Mesenteric fat pad (tissue), 1 donor: Measurements from ENCODE around the gene AP1B1. TPM values are rescaled to one million over a fixed set of nuclear protein-coding genes. Genes with fewer than 3 reads are reported as not detected.

ENCODE experiments used
- DNase-seq: peaks from one replicate; pipeline ENCODE4 v3.0.0-alpha.2; 2020; ENCODE audit warnings: low spot score
- total RNA-seq: library from RNA; stranded (reverse); fragmentation: NEBNext Ultra II Directional; extraction: Animal tissue kit (Norgen Biotek cat#: 25700); gene quantifications from one replicate; pipeline ENCODE4 v1.2.1, GENCODE V29; 2021
- donor health status: DM: yes; HTN: yes; CAD: no.

Gene AP1B1
- total RNA-seq, 1 donor from 2014 or later = 89.3 TPM

DNA sequence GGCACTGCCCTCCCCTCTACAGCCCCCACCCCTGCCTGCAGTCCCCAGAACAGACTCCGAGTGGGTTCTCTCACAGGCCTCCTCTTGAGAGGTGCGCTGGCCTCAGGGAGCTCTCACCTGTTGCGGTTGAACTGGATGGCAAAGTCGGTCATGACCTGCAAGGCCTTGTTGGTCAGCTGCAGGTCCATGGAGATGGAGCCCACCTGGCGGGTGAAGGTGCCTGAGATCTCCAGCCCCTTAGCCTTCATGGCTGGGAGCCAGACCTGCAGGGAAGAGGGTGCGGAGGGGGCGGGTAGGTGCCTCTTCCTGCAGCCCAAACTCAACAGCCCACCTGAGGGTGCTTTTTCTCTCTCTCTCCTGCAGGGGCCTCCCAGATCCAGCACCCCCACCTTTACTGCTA is 54.2 kb downstream of the AP1B1 start:
- DNase-seq = no peak

DNA sequence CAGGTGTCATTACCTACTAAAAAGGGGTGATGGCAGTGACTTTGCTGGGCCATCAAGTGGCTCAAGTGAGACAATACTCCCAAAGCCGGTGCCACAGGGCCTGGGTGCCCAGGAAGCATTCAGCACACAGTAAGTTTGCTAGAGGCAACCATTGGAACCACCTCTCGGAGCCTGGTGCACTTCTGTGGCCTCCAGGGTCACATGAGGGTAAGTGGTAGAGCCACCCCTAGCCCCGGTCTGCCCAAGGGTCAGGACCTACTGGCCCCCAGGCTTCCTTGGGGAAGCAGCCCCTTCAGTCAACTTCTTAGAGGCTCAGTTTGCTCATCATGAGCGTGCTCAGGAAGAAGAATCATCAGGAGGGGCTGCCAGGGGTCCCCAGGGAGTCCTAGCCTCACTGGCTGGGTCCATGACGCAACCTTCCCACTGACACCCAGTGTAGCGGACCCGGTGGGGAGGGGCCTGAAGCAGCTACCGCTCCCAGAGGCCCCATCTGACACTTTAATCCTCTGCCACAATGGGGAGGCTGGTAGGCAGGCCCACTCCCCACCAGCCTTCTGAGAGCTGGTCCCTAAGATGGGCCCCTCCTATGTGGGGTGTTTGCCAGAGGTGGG is 55.4 kb downstream of the AP1B1 start:
- no peak for DNase-seq

DNA sequence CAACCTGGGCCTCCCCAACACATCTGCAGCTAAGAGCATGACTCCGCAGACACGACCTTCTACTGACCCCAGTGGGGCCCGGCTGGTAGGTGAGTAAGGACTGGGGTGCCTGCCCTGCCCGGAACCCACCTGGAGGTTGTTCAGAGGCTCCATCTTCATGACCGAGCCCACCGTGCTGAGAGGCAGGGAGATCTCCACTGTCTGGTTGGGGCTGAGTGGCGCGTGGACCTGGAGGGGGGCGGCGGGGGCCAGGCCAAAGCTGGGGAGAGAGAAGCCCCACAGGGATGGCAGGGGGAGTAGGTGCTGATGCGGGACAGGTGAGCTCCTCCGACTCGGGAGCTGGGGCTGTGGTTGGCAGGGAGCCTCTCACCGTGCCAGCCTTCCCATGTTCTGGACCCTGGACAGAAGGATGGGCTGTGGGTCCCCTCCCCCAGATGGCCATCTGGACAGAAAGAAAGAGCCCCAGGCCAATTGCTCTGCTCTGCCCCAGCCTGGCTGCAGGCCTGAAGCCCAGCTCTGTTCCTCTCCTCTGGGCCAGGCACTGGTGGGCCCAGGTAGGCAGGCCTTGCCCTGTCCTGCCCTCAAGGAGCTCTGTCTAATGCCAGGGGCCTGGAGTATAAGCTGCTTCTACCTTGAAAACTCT is 56.6 kb downstream of the AP1B1 start:
- no peak for DNase-seq

DNA sequence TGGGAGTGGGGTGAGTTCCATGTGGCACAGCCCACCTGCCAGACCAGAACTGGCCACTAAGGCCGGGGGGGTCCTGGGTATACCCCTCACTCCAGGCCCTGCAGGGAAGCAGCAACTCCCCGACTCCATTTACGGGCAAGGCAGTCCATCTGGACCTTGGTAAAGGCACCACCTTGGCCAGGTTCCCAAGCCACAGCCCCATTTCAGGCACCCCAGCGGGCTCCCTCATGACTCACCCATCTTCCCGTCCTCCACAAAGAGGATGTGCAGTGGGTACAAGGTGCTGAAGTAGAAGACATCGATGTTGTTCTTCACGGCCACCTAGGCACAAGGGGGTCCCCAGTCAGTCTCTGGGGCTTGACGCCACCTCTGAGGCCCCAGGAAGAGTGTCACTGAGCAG is 57.2 kb downstream of the AP1B1 start:
- DNase-seq = no peak

DNA sequence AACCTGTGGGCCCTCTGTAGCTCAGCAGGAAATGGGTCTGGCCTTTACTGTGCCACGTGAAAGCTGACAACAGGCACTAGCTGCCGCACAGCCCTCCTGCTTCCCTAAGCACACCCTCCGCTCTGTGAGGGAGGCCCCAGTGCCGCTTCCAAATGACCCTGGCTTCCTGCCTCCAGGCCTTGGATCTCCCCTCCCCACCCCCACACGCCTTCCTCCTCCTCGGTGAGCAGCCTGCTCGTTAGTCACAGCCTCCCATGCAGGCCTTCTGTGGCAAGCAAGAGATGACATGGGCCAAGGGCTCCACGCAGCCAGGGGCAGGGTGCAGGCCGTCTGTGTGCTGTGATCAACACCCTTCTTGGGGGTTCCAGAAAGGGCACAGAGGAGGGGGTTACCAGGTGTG is 57.6 kb downstream of the AP1B1 start:
- no peak for DNase-seq

DNA sequence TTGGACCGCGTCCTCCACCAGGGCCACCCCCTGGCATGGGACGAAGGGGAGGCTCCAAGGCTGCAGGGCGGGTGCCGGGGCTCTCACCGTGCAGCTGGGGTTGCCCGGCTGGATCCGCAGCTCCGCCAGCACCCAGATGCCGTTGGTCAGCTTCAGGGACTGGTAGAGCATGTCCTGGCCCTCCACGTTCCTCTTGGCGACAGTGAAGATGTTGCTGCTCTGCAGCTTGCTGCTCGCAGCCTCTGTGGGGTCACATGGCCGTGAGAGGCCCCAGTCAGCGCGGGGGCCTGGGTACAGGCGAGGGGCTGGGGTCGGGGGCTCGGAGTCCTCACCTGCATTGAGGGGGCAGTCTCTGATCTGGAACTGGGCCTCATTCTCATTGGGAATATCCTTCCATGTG is 58.1 kb downstream of the AP1B1 start:
- no peak for DNase-seq

DNA sequence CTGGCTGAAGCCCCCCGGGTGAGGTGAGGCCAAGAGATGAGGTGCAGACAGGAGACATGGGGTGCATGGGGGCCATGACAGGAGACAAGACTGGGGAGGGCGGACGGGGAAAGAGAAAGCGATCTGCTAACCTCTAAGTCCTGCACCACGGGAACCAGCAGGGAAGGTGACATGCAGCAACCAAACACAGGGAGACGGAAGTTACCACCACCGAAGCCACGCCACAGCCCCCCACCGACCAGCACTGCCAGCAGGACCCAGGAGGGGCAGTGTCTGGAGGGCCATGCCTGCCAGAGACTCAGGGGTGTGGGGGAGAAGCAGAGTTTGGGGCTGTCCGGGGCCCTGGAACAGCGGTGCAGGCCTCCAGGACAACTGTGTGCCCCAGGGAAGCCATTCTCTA is 58.8 kb downstream of the AP1B1 start:
- no peak for DNase-seq

DNA sequence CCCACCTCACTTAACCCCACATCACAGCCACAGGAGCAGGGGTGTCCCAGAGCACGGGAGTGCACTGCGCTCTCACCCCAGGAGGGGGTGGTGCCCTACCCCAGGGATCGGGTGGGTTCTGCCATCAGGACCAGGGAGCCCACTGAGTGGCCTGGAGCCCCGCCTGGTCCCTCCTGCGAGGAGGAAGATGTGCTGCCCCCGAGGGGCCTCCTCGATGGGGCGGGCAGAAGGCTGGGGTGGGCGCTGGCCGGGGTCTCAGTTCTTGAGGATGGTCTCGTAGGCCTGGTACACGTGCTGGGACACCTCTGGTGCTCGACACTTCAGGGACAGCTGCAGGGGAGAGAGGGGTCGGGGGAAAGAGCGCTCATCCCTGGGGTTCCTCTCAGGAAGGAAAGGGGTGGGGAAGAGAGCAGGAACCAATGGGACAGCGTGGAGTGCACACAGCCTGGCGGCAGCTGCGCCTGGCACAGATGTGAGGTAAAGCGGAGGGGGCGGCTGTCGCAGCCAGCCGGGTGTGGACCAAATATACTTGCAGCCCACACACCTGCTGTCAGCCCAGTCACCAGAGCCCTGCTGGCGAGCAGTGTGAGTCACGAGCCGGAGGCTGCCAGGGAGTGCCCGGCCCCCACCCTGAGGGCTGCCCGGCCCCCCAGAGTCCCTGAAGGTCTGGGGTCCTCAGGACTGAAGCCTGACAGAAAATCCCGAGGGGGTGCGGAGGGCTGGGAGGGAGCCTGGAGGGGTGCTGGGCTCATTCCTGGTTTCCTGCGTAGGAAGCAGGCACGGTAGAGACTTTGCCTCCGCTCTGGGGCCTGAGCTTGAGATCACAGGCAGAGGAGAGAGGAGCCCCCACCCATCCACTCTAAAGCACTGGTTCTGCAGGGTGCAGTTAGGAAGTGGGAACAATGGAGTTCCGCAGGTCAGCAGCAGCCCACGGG is 59.5 kb downstream of the AP1B1 start:
- no peak for DNase-seq

DNA sequence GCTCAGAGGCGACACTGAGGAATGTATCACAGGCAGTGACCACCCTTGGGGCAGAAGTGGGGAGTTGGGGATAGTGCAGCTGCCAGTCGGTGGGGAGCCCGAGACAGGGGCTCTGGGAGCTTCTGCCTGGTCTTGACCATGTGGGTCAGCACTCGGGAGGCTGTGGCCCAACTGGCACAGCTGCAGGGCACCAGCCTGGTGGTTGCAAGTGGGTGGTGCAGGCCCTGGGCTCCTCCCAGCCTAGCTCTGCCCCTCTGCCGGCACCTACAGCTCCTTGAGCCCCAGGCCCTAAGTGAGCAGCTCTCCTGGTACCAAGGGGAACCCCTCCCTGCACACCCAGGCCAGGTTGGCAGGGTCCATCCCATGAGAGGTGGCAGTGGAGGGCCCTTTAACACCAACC is 60.3 kb downstream of the AP1B1 start:
- DNase-seq = no peak

DNA sequence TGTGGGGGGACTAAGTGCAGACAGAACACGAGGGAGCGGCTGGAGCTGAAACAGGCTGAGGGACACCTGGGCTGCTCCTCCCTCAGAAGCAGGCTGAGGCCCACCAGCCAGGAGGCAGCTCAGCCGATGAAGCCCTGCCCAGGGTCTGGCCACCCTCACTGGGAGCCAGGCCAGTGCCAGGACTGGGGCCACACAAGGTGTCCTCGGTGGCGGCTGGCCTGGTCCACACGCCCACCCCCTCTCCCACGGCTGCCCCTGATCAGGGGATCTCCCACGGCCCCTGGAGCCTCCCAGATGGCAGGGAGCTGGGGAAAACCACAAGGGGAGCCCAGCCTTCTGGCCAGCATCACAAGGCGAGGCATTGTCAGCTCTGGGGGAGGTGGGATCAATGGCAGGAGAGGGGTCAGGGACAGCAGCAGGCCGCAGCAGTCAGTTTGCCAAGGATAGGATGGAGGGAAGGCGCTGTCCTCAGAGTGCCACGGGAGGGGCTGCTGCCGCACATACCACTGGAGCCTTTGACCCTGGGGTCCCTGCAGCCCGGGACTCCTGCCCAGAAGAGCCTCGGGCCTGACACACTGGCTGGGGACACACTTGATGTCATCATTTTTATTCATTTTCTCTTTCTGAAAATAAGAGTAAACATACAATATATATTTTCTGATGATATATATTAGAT is 61.1 kb downstream of the AP1B1 start:
- no peak for DNase-seq

DNA sequence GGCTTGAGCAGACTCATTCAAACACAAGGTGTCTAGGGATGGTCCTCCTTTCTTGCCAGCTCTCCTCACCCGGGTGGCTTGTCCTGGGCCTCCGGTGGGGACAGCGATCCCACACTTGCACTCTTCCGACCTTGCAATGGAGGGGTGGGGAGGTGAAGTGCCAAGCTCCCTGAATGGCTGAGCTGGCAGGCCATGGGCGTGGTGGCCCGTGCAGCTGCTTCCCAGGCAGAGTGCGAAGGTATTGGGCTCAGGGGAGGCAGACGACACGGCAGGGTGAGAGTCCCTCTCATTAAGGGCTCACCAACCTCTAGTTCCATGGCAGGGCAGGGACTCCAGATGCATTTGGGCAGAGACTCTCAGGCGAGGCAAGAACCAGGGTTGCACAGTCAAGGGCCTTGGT is 61.9 kb downstream of the AP1B1 start:
- no peak for DNase-seq

DNA sequence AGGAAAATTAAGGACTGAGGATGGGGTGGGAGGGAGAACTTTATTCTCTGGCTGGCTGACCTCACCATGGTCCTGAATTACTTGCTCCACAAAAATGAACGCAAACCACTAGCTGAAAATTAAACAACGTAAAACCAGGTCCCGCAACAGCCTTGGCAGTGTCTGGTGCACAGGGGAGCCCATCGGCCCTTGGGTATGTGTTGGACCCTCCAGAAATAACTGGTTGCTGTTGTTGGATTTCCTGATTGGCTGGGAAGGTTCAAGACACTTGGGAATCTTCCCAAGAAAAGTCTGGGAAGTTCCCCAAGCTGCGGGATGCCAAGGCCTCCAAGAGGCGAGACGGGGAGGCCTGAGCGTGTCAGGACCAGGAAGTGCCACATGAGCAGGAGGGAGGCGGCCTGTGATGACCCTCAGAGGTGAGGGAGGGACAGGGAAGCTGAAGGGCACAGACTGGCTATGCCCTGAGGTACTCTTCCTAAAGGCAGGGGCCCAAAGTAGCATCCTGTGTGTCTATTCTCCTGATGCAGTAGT is 62.5 kb downstream of the AP1B1 start:
- DNase-seq = no peak

DNA sequence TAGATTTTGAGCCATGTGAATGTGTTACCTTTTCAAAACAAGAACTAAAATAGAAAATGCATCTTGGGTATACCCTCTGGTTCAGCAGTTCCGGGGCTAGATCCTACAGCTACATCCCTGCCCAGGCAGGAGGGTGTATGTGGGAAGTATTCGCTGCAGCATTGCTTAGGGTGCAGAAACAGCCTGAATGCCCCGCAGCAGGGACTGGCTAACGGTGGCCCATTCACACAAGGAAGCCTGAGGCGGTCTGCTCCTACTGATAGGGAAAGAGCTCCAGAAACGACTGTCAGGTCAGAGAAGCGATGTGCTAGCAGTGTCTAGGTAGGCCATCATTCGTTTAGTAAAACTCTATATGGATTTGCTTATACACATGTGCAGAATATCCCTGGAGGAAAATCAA is 63.0 kb downstream of the AP1B1 start:
- DNase-seq = no peak

DNA sequence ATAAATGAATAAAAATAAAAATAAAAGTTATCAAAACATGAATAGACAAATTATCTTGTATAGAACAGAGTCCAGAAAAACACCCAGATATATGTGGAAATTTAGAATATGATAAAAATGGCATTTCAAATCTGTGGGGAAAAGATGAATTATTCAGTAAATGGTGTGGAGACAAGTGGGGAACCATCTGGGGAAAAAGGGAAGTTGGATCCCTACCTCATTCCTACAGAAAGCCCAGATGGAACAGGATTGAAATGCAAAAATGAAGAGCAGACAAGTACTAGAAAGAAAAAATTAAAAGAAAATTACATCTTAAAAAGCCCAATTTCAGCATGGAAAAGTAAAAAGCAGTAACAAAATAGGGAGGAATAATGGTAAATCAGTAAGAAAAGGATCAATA is 64.7 kb downstream of the AP1B1 start:
- DNase-seq = no peak

DNA sequence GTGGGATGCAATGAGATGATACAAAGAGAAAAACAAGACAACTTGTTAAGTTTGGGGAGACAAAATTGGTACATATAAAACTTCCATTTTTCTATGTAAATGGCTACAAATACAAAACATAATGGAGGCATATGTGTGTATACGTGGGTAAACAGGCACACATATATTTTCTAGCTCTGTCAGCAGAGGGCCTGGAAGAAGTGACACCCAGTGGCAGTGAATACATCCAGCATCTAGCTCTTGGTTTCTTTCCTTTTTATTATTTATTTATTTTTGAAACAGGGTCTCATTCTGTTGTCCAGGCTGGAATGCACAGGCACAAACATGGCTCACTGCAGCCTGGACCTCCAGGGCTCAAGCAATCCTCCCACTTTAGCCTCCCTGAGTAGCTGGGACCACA is 67.8 kb downstream of the AP1B1 start:
- DNase-seq = no peak

DNA sequence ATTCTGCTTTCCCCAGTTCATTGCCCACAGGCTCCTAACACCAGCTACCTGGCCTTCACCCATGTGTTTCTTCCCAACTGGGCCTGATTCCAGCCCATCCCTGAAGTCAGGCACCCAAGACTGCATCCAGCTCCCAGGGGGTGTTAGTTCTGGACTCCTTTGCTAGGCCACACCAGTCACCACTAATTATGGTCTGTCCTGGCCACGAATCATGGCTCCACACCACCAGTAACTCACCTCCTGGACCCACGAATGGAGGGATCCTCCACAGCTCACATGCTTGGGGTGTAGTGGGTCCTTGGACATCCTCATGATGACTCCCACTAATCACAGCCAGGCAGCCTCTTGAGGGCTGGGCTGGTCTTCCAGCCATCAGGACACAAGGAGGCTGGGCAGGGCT is 69.3 kb downstream of the AP1B1 start:
- DNase-seq = no peak

DNA sequence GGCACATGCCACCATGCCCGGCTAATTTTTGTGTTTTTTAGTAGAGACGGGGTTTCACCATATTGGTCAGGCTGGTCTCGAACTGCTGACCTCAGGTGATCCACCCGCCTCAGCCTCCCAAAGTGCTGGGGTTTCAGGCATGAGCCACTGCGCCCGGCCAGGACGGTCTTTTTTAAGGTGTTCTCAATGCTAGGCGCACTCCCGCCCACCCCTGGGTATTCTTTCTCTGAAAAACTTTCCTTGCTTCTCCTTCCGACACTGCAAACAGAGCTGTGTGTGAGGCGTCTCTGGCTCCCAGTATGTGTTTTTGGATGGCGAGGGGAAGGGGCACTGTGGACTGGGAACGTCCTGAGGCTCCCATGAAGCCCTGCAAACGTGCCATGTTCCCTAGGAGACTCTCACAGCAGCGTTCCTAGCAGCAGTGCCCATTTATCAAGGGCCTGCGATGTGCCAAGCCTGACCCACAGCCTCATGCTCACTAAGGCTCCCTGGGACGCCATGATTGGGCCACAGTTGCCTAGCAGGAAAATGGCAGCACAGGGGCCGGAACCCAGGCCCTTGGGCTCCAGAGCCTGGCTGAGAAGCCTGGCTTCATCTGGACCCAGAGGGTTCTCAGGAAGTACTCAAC is 70.4 kb downstream of the AP1B1 start:
- no peak for DNase-seq

DNA sequence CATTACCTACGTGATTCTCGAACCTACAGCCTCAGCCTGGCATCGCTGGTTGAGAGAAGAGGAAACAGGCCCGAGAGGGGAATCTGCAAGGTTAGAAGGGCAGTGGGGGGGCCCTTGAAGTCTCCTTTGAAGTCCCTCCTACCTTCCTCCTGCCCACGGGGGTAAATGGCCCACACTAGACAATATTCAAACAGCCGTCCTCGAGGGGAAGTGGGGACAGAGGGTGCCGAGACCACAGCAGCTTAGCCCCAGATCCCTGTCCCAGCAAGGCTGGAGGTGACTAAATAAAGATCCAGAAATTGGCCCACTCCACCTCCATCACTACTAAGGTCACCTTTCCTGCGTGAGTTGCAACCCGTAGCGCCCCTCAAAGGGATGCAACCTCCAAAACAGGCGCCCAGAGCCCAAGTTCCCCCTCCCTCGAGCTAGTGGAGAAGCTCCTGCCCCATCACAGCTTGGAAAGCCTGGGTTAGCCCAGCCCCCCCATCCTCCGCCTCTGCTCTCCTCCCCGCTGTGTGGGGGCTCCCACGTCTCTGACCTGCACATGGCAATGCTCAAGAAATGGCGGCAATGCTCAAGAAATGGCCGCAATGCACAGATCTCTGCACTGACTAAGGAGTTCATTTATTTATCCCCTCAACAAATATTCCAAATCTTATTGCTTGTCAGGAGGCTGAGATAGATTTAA is 72.1 kb downstream of the AP1B1 start:
- no peak for DNase-seq

DNA sequence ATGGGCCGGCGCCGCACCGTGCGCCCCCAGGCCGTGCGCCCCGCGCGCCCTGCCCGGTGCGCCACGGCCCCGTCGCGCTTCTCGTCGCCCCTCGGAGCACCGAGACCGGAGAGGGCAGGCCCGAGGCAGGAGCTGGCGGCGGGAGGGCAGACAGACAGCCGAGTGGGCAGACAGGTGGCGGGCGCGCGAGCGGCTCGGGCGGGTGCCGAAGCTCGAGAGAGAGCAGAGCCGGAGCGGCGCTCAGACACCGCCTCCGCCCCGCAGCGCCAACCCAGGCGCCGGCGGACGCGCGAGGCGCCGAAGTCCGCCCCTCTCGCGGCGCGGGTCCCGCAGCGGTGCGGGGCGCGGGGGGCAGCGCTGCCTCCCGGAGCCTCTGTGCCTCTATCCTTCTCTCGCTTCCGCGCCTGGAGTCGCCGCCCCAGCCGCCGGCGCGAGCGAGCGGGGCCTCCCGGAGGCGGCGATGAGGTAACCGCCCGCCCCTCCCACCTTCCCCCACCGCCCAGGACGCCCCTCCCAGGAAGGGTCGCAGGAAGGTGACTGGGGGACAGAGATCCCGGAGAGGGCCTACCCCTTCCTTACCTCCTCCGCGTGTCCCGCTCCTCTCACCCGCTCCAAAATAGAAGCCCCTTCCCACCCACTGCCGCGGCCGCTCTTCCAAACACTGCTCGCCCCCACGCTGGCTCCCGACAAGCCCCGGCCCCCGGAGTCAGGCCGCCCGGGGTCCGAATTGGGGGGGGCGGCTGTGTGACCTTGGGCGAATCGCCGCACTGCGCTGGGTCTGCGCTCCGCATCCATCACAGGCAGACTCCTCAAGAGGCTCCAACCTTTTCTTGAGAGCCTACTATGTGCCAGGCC is 72.9 kb downstream of the AP1B1 start, which contains the start of gene RASL10A:
RASL10A (minus strand) TSS at position 412 of the 855 bp plus-strand sequence. CDS start 451 bp downstream, outside the sequence.
- DNase-seq = no peak
